Frontal cortex (tissue), 4 donors: ENCODE data around the gene GM2A. TPM values are rescaled to one million over a fixed set of nuclear protein-coding genes. Genes with fewer than 3 reads are reported as not detected.
A peak's percentile ranks its signal among the peaks of the same experiment; 100 is the strongest.

ENCODE experiments used
- DNase-seq, 2 donors: peaks; one replicate each; pipeline ENCODE4 v3.0.0; 2012; ENCODE audit warnings: low spot score in 2 of 2
- FAIRE-seq: peaks from 2 replicates; lab custom pipeline; 2012; peaks lifted over from hg19 to GRCh38; lab: Jason Lieb, UNC
- total RNA-seq: library from RNA; depleted of rRNA; stranded (reverse); fragments of >200 nt; gene quantifications from one replicate; pipeline ENCODE4 v1.2.3, GENCODE V29; 2014
- donor health status: control.
- donor health status: control.
- donor health status: control.

The GM2A gene
- 7.3 TPM for total RNA-seq

DNA sequence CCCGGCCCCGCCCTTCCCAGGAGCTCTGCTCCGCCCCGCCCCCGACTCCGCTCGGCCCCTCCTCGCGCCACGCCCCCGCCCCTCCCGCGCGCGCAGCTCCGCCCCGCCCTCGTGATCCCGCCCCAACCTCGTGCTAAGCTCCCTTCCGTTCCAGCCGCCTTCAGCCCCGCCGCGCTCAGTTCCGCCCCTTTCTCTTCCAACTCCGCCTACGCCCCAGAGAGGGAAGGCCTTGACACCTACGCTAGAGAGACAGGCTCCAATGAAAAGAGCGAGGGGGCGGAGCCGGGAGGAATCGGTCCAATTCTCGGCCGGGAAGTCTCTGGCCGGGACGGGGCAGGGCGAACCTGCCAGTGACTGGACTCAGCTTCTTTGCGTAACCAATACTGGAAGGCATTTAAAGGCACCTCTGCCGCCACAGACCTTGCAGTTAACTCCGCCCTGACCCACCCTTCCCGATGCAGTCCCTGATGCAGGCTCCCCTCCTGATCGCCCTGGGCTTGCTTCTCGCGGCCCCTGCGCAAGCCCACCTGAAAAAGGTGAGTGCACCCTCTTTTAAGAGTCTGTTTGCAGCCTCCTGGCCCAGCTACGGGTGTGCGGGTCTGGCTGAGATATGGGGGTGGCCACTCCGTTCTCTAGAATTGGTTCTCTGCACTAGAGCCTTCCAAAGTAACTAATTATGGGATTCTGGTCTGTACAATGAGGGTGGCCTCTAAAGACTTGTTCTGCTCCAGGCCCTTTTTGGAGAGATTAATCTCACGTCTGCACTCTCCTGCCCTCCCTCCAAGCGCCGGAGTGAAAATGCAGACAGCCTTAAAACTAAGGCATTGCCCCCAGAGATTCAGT is at the start of gene GM2A:
Gene GM2A, plus strand, starts transcription at position 424 of the 843 bp plus-strand sequence. Its CDS starts 32 bp downstream, at position 456.
- FAIRE-seq: peak; percentile 75

DNA sequence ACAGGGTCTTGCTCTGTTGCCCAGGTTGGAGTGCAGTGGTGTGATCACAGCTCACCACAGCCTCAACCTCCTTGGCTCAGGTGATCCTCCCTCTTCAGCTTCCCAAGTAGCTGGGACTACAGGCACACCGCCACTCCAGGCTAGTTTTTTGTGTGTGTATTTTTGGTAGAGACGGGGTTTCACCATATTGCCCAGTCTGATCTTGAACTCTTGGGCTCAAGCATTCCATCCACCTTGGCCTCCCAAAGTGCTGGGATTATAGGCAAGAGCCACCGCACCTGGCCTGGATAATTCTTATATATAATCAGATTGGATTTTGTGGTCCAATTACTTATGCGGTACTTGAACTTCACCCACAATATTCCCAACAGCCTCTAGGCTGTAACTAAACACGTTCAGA is 48.9 kb upstream of the GM2A start:
- no peak for FAIRE-seq
- DNase-seq: no peak

More for the DNA sequence above, at the start of gene GM2A:
- peak; percentile 92 to 96 for DNase-seq

- FAIRE-seq (no peak), DNase-seq (no peak)
Observed at GRCh38 chr5:151205411-151205810, 47.6 kb upstream of the GM2A start.

DNA sequence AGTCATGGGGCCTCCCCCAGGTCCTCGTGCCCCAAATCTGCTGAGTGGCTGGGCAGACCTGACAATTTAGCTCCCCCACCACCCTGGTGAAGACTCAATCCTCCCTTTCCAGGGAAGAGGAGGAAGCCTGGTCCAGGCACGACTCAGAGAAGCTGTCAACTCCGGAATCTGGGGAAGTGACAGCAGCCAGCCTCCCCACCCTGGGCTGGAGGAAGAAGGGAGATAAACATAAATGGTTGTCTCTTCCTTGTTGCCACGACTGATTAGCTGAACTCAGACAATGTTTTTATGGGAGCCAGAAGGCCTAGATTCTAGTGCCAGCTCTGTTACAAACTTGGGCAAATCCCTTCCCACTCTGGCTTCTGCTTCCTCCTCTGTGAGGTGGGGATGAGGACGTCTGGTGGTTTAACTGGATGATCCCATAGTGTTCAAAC is 44.5 kb upstream of the GM2A start:
- FAIRE-seq: no peak
- DNase-seq: no peak

- no peak for FAIRE-seq
- no peak for DNase-seq
Observed at GRCh38 chr5:151212406-151212798, 40.6 kb upstream of the GM2A start.

GRCh38 chr5:151213803-151214613 is 39.0 kb upstream of the GM2A start:
- DNase-seq (peak in 1 of 2 donors; percentile 40), FAIRE-seq (no peak)

- FAIRE-seq (no peak), DNase-seq (no peak)
Observed at GRCh38 chr5:151214614-151215545, 38.1 kb upstream of the GM2A start.

GRCh38 chr5:151215546-151215880 is 37.5 kb upstream of the GM2A start:
- no peak for FAIRE-seq

DNA sequence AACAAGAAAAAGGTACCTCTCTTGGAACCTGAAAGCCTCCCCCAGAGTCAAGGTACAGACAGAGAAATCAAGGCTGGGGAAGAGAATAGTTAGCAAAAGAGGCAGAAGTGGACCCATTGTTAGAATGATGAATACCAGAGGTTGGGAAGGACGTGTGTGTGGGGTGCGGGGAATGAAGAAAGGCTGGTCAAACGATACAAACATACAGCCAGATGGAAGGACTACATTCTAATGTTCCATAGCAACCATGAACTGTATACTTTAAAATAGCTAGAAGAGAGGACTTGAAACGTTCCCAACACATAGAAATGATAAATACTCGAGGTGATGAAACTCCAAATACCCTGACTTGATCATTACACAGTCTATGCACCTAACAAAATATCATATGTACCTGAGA is 36.2 kb upstream of the GM2A start:
- no peak for DNase-seq
- FAIRE-seq: no peak

More at GRCh38 chr5:151215546-151215880, 37.5 kb upstream of the GM2A start:
- DNase-seq: no peak

DNA sequence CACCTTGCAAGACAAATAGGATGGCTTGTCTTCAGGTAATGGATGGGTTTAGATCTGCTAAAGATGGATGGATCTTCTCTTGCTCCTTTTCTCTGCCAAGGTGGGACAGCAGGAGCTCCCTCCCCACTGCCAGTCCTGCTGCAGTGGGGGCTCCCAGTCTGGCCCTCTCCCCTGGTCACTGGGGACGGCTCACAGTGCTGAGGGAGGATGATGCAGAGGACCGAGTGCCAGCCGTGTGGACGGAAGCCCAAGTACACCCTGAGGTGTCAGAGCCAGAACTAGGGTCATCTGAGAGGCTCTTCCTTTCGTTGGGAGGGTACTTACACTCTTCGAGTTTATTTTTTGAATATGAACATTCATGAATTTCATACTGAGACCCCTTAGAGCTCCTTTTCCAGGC is 34.8 kb upstream of the GM2A start:
- FAIRE-seq: no peak
- DNase-seq: no peak

DNA sequence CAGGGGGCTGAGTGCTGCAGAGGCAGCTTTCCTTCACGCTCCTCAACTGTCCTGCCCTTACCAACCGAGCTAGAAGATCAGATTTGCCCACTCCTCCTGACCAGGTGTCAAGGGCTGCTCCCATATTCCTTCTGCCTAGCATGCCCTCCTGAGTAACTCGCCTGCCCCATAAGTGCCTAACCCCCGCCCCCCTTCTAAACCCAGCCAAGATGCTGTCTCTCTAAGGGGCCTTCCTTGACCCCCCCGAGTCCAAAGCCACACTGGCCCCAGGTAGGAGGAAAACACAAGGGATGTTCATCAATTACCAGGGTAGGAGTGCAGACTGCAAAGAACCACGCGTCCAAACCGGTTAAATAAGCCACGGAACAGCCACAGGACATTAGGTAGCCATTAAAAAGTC is 33.8 kb upstream of the GM2A start:
- FAIRE-seq: no peak

GRCh38 chr5:151219789-151220188 is 33.2 kb upstream of the GM2A start:
- no peak for DNase-seq
- FAIRE-seq: no peak

More for the DNA sequence above, 33.8 kb upstream of the GM2A start:
- no peak for DNase-seq

DNA sequence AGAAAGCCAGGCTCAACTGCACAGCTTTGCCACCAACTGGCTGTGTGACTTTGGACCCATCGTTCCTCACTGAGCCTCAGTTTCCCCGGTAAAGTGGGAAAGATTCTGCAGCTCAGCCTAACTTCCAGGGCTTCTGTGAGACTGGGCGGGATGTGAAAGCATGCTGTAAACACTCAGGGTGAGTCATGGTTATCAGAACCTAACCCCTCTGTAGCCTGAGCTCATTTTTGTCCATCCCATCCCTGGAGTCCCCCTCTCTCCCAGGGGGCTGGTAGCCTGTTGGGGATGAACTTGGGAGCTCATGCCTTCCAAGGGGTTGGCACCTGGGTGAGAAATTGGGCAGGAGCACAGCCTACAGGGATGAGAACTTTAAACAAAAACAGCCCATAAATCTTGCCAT is 31.4 kb upstream of the GM2A start:
- DNase-seq (no peak), FAIRE-seq (no peak)

- FAIRE-seq (no peak), DNase-seq (no peak)
Observed at GRCh38 chr5:151222054-151222789, 30.8 kb upstream of the GM2A start.

GRCh38 chr5:151222790-151223446 is 30.1 kb upstream of the GM2A start:
- DNase-seq (no peak), FAIRE-seq (no peak)

GRCh38 chr5:151223447-151224264 is 29.3 kb upstream of the GM2A start, which contains the start of gene CCDC69:
CCDC69 (minus strand) TSS chr5:151224092; CDS start chr5:151223970, 122 bp downstream.
- DNase-seq: peak; percentile 64 to 83
- FAIRE-seq: no peak

- DNase-seq (no peak), FAIRE-seq (no peak)
Observed at GRCh38 chr5:151224372-151224771, 28.6 kb upstream of the GM2A start.

GRCh38 chr5:151225071-151225470 is 27.9 kb upstream of the GM2A start:
- DNase-seq (no peak), FAIRE-seq (no peak)
